DMS 273 (cell line): ENCODE data around the gene RSRC1.
A peak's percentile ranks its signal among the peaks of the same experiment; 100 is the strongest.
"Not testable (repeated sequence)": the region's sequence is repeated elsewhere in the genome, so short reads cannot be mapped to it uniquely, and the experiment has no call there.

Experiments used
- DNase-seq: peaks from one replicate; lab custom pipeline; 2025; ENCODE audit not compliant: unreplicated experiment; lab: John Stamatoyannopoulos, UW

The RSRC1 gene

DNA sequence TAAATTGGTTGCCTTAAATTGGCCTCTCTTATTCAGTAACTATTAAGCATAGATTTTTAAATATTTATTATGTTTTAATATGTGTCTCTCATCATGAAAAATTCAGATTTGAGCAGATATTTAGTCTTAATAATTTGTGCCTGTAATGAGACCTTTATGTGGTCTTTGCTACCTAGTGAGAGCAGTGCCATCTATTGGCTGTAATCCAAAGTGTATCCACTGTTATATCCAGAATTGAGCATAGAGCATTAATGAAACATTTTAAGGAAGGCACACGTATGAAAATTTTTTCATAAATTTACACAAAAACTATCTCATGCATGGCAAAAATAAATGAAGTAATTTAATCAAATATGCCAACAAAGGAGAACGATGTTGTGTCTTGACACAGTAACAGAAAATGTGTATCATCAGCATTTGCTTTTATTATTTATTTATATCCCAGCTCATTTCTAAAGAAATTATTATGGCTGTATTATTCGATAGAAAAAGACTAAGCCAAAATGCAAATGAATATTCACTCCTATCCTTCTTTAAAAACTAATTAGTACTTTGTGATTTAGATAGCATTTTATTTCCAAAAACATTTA, 203.5 kb downstream of the RSRC1 start:
- DNase-seq, result peak; percentile 72

DNA sequence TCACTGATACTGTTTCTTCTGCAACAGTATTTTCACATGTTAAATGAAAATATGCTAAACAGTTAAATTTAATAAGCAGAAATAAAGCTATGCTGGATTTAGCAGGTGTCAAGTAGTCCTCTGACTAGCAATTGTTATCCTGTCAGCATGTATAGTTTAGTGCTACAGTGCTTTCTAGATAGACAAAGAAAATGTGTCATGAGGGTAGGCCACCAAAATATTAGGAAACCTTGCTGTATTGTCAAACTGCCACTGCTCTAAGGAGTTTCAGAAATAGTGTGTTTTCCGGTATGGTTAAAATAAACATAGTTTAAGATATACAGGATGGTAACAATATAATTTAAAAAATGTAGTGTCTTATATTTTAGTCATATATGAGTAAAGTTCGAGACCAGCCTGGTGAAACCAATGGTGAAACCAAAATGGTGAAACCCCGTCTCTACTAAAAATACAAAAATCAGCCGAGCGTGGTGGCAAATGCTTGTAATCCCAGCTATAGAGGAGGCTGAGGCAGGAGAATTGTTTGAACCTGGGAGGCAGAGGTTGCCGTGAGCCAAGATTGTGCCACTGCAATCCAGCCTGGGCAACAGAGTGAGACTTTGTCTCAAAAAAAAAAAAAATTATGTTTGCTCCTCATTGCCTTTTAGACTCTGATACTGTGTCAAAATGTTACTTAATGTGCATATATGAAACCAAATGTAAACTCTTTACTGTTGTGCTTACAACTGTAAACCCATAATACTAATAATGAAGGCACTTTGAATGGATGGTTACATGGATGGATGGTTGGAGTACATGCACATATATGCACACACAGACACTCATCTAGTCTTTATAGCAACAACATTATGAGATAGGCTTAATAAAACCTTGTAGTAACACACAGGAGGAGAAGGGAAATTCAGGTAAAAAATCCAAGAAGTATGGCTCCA, 204.8 kb downstream of the RSRC1 start:
- DNase-seq, result no peak

DNA sequence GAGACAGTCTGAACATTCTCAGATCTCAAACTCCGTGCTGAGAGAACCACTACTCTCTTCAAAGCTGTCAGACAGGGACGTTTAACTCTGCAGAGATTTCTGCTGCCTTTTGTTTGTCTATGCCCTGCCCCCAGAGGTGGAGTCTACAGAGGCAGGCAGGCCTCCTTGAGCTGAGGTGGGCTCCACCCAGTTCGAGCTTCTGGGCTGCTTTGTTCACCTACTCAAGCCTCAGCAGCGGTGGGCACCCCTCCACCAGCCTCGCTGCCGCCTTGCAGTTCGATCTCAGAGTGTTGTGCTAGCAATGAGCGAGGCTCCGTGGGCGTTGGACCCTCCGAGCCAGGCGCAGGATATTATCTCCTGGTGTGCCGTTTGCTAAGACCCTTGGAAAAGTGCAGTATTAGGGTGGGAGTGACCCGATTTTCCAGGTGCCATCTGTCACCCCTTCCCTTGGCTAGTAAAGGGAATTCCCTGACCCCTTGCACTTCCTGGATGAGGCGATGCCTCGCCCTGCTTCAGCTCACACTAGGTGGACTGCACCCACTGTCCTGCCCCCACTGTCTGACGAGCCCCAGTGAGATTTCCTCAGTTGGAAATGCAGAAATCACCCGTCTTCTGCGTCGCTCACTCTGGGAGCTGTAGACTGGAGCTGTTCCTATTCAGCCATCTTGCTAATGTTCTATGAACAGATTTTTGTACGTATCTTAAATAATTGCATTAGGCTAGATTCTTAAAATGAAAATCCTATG, 220.0 kb downstream of the RSRC1 start:
- not testable (repeated sequence) for DNase-seq

DNA sequence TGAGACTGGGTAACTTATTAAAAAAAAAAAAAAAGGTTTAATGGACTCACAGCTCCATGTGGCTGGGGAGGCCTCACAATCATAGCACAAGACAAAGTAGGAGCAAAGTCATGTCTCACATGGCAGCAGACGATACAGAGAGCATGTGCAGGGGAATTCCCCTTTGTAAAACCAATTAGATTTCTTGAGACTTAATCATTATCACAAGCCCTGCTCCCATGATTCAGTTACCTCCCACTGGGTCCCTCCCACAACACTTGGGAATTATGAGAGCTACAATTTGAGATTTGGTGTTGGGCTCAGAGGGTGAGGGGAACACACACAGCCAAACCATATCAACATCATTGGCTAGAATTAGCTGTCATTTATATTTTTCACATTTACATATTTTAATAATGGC, 221.0 kb downstream of the RSRC1 start:
- DNase-seq, result no peak

DNA sequence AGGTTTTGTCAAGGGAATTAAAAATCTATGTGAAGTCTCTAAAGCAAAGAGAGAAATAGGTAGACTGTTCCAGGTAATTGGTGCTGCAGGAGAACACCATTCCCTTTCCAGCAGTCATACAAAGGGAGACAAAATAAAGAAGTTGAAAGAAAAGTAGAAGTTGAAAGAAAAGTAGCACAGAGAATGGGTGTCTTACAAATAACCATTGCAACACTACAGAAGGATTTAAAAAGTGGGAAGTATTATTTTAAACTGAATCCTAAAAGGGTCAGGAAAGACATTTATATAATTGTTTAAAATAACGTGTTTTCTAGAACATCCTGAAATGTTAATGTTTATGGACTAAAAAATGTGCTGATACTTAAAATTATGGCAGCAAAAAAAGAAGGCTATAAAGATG, 223.8 kb downstream of the RSRC1 start:
- no peak for DNase-seq

DNA sequence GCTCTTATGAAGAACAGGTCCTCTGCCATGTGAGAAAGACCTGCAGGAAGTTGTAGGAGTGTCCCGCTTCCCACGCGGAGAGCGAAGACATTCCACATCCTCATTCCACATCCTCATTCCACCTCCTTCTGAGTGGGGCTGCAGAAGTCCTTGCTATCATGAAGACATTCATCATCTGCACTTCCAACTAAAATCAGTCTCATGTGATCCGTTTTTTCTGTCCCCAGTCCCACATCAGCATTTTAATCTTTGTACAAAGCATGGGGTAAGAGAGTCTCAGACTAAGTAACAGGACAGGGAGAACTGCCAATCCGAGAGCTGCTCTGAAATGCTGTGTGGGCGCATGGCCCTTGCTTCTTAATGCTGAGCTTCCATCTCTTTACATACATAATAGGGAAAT, 227.2 kb downstream of the RSRC1 start:
- no peak for DNase-seq

DNA sequence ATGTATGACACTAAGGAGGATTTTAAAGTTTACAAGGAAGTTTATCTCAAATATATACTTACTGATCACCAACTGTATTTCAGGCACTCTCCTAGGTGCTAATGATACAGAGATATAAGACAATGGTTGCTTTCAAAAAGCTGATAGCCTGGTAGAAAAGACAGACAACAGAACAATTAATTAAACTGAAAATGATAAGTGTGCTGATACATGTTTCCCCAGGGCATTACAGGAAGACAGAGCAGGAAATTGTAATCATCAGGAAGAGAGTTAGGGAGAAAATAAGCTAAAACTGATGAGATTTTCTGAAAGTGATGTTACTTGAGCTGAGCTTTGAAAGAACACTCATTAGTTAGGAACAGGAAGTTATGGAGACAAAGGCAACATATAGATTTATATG, 229.7 kb downstream of the RSRC1 start:
- DNase-seq, result no peak

DNA sequence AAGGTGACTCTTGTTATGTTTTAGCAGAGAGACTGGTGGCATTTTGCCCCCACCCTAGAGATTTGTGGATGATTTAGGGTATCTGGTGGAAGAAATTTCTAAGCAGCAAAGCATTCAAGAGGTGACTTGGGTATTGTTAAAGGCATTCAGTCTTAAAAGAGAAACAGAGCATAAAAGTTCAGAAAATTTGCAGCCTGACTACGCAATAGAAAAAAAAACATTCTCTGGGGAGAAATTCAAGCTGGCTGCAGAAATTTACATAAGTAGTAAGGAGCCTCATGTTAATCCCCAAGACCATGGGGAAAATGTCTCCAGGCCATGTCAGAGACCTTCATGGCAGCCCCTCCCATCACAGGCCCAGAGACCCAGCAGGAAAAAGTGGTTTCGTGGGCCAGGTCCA, 231.1 kb downstream of the RSRC1 start:
- not testable (repeated sequence) for DNase-seq

DNA sequence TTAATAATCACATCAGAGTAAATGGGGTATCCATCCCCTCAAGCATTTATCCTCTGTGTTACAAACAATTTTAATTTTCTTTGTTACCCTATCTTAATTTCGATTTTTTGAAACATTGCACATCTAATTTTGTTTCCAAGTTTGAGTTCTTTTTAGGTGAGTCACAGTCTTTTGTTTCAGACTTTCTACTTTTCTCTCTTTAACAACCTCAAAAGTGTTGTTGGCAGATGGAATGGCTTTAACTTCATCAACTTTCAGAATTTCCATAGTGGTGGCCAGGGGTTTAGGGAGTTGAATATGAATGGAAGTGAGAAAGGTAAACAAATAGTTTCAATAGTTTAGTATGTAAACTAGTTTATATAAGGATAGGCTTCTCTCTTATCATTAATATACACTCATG, 238.1 kb downstream of the RSRC1 start:
- no peak for DNase-seq

DNA sequence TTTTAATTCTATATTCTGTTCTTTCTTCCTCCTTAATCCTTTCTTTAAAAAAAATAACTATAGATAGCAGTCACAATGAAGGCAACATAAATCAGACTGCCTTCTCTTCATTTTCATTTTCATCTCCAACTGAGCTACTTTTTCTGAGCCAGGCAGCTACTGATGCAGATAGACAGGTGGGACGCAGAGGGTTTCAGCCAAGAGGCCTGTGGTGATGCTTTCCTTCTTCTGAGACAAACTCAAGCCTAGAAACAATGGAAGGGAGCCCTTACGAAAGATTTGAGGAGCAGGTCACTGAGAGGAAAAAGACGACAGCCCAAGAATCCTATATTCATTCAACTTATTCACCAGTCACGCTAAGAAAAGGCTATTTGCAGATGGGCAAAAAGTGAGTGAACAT, 241.1 kb downstream of the RSRC1 start:
- no peak for DNase-seq

DNA sequence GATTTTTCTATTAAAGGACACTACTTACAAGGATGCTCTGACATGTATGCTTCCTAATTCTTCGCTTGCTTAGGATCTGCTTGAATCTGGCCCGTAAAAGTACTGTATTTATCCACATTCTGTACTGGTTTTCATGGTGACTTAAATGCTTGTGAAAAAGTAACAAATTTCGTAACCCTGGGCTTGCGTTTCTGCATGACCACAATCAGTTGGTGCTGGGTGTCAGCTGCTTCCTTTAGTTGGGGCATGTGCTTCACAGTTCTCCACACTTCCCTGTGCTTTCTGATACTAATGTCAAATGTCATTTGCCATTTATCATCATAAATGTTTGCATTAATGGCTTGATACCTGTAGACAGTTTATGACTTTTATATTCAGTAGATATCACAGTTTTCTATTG, 242.7 kb downstream of the RSRC1 start:
- DNase-seq, result no peak

DNA sequence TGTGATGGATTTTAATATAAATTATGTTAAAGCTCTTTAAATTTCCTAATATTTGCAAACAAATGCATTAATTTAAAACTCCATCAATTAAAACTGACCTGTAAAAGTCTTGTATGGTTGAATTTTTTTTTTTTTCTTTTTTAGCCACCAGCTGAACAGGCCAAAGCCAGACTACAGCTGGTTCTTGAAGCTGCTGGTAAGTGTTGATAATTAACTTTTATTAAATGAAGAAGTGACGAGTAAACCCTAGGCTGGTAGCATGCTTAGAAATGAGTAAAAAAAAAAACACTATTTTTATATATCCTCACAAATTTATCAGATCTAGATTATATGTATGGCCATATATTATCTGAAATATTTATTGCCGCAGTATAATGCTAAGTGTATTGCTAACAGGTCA, 244.8 kb downstream of the RSRC1 start:
- DNase-seq, result no peak

DNA sequence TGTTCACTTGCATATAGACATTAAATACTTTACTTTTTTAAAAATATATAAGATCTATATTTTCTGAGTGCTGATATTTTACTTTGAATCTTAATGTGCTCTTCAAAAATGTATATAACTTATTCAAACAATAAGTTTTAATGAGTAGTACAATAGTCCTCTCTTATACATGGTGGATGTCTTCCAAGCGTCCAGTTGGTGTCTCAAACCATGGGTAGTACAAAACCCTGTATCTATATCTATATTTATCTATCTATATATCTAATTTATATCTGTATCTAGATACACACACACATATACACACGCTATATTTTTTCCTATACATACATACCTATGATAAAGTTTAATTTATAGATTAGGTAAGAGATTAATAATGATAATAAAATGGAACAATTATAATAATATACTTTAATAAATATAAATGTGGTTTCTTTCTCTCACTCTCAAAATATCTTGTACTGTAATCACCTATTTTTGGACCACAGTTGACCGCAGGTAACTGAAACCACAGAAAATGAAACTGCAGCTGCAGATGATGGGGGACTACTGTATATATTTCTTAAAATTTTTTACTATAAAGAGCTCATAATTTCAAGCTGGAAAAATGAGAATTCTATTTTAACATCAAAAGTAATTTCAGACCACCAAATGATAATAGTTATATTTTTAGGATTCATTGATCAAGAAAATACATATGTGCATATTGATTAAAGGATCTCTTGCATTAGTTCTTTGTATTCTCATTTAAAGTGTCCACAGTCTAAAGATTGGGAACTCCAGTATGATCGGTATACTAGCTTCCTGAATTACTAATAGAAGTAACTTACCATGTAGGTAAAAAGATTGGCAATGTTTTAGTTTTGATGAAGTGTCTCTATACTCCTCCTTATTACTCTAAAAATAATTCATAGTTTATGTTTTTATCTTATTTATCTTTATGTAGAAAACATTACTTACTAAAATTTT, 246.0 kb downstream of the RSRC1 start:
- no peak for DNase-seq

DNA sequence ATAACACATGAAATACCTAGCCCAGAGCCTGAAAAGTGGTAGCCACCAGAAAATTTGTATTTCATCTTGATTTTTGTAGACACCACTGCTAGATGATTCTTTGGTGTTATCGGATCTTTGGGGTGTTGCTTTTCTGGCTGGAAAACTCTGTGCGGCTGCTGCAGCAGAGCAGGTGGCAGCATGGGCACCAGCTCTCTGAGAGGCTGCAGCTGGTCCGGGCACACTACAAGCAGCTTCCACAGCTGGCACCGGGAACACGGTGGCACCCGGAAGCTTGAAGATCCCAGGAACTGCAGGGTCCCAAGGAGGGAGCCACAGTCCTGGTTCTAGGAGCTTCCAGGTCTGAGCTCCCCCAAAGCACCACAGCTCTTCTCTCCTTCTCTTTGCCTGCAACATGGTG, 249.4 kb downstream of the RSRC1 start:
- DNase-seq, result no peak

DNA sequence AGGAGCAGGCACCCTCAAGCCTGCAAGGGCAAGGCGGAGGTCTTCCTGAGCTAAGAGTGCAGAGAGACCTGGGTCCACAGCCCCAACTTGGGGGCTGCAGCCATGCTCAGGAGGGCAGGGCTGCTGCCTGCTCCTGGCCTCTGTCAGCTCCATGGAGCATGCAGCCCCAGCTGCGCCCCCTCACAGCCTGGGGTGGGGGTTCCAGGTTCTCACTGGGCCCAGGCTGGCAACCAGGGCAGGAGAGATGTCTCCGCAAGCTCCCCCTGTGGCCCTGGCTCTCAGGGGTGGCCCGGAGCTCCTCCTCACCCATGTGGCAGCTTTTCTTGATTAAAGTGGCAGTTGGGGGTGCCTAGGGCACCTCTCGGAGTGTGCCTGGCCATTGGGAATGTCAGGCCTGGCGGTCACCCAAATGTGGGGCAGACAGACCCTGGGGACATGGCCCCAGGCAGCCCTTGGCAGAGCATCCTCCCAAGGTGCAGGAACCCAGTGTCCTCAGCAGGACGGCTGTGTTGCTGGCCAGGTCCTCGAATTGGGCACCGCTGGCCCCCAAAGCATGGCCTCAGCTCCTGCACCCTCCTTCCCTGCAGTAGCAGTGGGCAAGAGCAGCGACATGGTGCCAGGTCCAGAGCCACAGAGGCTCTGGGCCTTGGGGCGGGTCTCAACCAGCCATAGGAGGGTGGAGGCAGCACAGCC, 251.0 kb downstream of the RSRC1 start:
- DNase-seq, result no peak

DNA sequence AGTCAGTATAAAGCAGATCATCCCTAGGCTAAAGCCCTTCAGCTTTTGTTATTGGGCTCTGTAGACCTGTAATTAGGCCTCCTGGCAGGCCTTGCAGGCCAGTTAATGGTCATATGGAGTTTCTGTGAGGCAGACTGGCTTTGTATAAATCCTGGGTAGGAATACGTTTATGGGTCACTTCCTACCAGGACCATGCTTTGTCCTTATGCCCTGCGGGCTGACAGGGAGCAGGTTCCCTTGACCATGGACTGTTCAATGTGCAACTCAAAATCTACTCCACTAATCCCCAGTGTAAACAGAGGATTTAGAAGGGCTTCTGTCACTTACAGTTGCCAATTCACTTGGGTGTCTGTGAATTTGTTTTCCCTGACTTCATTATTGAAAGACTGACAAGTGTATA, 258.4 kb downstream of the RSRC1 start:
- DNase-seq, result peak; percentile 66

DNA sequence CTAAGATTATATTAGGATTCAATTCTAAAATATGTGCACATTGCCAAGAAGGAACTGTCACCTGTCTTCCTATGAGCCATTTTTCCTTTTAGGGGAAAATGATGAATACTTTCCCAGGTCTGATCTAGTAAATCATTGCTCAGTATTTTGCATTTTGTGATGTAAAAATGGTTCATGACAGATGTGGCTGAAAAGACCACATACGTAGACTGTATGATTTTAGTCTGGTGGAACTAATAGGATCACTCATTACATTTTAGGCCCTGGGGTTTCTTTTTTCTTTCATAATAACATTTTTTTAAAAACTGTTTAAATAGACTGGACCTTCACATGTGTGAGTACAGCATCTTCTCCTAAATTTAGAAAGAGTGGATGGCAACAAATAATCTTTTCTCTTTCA, 259.4 kb downstream of the RSRC1 start:
- peak; percentile 10 for DNase-seq

DNA sequence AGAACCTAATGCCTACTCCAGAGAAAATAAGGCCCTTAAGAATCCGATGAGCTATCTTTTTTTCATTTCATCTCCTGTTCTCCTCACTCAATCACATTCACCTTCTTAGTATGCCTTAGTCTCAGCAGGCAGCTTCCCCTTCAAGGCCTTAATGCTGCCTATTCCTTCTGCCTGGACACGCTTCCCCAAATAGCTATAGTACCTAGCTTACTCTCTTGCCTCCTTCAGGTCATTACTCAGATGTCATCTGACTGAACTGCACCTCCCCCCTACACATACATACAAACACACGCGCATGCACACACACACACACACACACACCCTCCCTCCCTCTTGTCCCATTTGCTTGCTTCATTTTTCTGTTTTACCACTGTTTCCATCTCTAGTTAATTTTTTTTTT, 269.6 kb downstream of the RSRC1 start:
- DNase-seq, result no peak

DNA sequence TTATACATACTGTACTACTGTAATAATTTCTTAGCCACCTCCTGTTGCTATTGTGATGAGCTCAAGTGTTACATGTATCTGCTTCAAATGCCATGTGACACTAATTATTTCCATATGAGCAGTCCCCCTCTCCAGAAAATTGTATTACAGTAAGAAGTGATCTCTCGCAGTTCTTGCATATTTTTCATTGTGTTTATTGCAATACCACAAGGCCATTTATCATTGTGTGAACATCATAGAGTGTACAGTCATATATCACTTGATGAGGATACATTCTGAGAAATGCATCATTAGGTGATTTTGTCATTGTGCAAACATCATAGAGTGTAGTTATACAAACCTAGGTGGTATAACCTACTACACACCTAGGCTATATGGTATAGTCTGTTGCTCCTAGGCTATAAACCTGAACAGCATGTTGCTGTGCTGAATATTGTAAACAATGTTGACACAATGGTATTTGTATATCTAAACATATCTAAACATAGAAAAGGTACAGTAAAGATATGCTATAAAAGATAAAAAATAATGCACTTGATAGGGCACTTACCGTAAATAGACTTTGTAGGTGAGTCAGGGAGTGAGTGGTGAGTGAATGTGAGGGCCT, 271.5 kb downstream of the RSRC1 start:
- no peak for DNase-seq

DNA sequence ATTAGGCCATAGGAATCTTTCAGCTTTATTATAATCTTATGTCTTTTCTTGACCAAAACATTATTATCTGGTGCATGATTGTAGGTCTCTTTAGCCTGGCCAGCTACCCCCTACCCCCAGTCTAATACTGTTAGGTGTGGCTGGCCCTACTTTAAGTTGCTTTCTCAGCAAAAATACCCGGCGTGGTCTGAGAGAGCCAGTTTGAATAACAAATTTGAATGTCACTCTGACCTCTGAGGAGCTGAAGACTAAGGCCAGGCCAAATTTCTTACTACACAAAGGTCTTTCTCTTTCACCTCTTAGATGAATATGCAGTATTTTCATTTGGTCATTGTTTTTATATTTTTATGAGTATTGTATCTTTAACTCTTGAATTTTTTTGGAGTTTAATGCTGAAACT, 272.6 kb downstream of the RSRC1 start:
- DNase-seq, result no peak
